GM12865 (cell line): ENCODE measurements around the gene GRIA4.
A peak's percentile ranks its signal among the peaks of the same experiment; 100 is the strongest.

Experiments used
- DNase-seq: peaks from one replicate; pipeline ENCODE4 v3.0.0; 2010; ENCODE audit warnings: low read depth
- H3K4me3 ChIP-seq: 2 replicates; pipeline ENCODE4 v1.5.1; 2011; ENCODE audit warnings: mild to moderate bottlenecking, low read depth, low read length, control low read depth
- TF ChIP-seq, protein P1 (sequence below): IDR thresholded peaks from 2 replicates; pipeline ENCODE4 v1.5.1; 2011; ENCODE audit warnings: low read length, control low read depth, low read depth, inconsistent platforms; ENCODE audit not compliant: insufficient read depth; ENCODE audit errors: missing control alignments

Gene GRIA4

GRCh38 chr11:105690467-105690866 lies 80.6 kb downstream of the GRIA4 start:
- H3K4me3 ChIP-seq: no peak overlapping the region
- no peak for DNase-seq
- TF ChIP-seq, protein P1, sequence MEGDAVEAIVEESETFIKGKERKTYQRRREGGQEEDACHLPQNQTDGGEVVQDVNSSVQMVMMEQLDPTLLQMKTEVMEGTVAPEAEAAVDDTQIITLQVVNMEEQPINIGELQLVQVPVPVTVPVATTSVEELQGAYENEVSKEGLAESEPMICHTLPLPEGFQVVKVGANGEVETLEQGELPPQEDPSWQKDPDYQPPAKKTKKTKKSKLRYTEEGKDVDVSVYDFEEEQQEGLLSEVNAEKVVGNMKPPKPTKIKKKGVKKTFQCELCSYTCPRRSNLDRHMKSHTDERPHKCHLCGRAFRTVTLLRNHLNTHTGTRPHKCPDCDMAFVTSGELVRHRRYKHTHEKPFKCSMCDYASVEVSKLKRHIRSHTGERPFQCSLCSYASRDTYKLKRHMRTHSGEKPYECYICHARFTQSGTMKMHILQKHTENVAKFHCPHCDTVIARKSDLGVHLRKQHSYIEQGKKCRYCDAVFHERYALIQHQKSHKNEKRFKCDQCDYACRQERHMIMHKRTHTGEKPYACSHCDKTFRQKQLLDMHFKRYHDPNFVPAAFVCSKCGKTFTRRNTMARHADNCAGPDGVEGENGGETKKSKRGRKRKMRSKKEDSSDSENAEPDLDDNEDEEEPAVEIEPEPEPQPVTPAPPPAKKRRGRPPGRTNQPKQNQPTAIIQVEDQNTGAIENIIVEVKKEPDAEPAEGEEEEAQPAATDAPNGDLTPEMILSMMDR: no peak

DNA sequence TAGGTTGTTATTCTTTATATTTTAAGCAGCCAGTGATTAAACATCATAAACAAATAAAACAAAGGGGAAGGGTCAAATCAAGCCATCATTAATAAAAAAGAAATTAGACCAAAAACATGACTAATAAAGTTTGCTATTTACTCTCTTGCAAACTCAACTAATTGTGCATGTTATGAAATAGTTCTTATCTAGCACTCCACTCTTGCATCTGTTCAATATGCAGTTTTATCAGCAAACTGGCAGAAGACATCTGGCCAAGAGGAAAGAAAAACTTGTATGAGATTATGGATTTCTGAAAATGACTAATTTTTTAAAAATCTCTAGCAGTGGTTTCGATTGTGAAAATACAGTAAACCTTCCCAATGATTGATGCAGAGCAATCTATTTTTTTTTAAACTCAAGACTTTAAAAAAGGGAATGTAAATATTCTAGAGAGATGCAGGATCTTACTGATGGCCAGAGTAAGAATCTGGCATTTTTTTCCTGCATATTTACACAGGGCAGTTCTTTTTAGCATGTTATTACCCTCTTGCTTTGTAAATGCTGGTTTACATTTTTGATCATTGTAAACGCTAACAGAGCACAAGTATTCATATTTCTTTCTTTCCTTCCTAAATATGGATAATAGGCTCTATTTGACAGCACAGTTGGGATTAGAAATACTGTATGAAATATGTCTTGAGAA lies 83.3 kb downstream of the GRIA4 start:
- TF ChIP-seq, protein P1: no peak
- H3K4me3 ChIP-seq: no peak overlapping the region
- DNase-seq: no peak

GRCh38 chr11:105696000-105696399 lies 86.1 kb downstream of the GRIA4 start:
- DNase-seq: peak; percentile 12
- TF ChIP-seq, protein P1: no peak
- no peak overlapping the region for H3K4me3 ChIP-seq

- TF ChIP-seq, protein P1: no peak
- no peak overlapping the region for H3K4me3 ChIP-seq
- DNase-seq: no peak
Measured at GRCh38 chr11:105697291-105697690, 87.4 kb downstream of the GRIA4 start.

DNA sequence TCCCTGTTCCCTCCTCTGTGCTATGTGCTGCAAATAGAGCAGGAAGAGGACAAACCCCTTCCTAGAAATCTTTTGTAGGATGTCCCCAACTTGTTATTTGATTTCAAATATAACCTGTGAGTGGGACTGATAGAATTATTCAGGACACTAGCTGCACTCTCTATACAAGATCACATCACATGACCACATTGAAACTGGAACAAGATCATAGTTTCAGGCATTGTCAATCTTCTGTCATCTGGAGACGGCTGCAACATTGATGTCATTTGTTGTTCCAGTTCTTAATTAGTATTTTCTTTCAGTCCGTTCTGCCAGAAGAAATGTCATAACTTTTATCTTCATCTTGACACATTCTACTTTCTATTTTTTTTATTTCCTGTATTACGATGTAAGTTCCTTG lies 89.3 kb downstream of the GRIA4 start:
- H3K4me3 ChIP-seq: no peak overlapping the region
- TF ChIP-seq, protein P1: no peak
- DNase-seq: no peak

DNA sequence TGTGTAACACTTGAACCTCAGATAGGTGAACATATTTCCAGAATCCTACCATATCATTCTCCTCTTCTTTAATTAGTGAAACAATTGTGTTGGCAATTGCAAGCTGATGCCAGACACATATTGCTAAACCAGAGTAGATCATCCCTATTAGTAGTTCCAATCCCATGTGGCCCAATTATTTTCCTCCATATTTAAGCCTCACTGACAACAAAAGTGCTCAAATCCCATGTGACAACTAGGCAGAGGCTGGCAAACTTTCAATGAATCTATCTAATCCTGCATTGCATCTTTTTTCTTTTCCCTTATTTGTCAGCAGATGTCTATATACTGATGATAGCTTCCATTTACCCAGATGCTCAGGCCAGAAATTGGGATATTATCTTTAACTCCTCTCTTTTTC lies 90.4 kb downstream of the GRIA4 start:
- no peak for DNase-seq
- TF ChIP-seq, protein P1: no peak
- H3K4me3 ChIP-seq: no peak overlapping the region

DNA sequence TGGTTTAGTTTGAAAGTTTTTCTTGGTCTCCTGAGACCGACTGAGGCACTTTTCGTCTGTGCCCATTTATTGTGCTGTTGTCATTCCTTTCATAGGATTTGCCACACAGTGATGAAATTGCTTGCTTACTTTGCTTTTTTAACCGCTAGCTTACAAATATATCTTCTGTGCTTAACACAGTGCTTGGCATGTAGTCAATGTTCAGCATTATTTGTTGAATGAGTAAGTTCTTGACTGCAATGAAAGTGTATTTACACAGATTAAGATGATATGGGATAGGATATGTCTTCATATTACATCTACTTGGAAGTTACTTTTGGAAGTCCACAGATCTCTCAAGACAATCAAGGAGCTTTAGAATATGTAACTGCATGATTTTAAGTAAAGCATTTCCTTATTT lies 91.2 kb downstream of the GRIA4 start:
- no peak for DNase-seq
- TF ChIP-seq, protein P1: no peak
- H3K4me3 ChIP-seq: no peak overlapping the region
